OCI-LY7 (cell line): Measurements from ENCODE around the gene SH3TC1. TPM values are rescaled to one million over a fixed set of nuclear protein-coding genes. Genes with fewer than 3 reads are reported as not detected.

Experiments
- BruUV-seq: library from RNA; stranded (reverse); fragments of 400-500 nt; replicated peaks from 2 replicates; lab custom pipeline; 2021; lab: Mats Ljungman, UMichigan
- CTCF ChIA-PET: fragments of 300-600 bp; sonication (Branson Sonifier 250); formaldehyde crosslinking; loops from one replicate; lab custom pipeline; 2022; ENCODE audit warnings: antibody characterized with exemption; ENCODE audit not compliant: unreplicated experiment; lab: Charles Lee
- POLR2A ChIA-PET: fragments of 300-600 bp; sonication (Branson Sonifier 250); formaldehyde crosslinking; loops from one replicate; lab custom pipeline; 2022; ENCODE audit warnings: antibody characterized with exemption; lab: Charles Lee
- DNase-seq: peaks from one replicate; pipeline ENCODE4 v3.0.0-alpha.2; 2015; ENCODE audit warnings: low spot score
- H2AFZ ChIP-seq: fragments of 200-600 bp; sonication (generic), shearing (Covaris generic); 2 replicates; pipeline ENCODE4 v1.6.1; 2014; ENCODE audit warnings: mild to moderate bottlenecking, antibody characterized with exemption, low read length, moderate library complexity
- H3K27ac ChIP-seq: fragments of 200-600 bp; sonication (generic); 2 replicates; pipeline ENCODE4 v1.5.1; 2014; ENCODE audit warnings: mixed run types, low read depth, mild to moderate bottlenecking, moderate library complexity, low read length, inconsistent platforms; ENCODE audit not compliant: poor library complexity, severe bottlenecking
- H3K36me3 ChIP-seq: fragments of 200-600 bp; sonication (generic); 2 replicates; pipeline ENCODE4 v1.6.1; 2014; ENCODE audit warnings: mild to moderate bottlenecking, antibody characterized with exemption, low read length, moderate library complexity, mixed read lengths; ENCODE audit not compliant: insufficient read depth
- H3K4me1 ChIP-seq: fragments of 200-600 bp; sonication (generic); 2 replicates; pipeline ENCODE4 v1.5.1; 2014; ENCODE audit warnings: mild to moderate bottlenecking, low read length; ENCODE audit not compliant: insufficient read depth, poor library complexity, severe bottlenecking
- H3K4me2 ChIP-seq: fragments of 200-600 bp; sonication (generic); 2 replicates; pipeline ENCODE4 v1.6.1; 2014; ENCODE audit warnings: mild to moderate bottlenecking, low read length
- H3K4me3 ChIP-seq: fragments of 200-600 bp; sonication (generic); 2 replicates; pipeline ENCODE4 v1.5.1; 2014; ENCODE audit warnings: mild to moderate bottlenecking, low read depth, low read length; ENCODE audit not compliant: poor library complexity, severe bottlenecking
- H3K79me2 ChIP-seq: fragments of 200-600 bp; sonication (generic); 2 replicates; pipeline ENCODE4 v1.6.1; 2016; ENCODE audit warnings: low read depth, mild to moderate bottlenecking, low read length, moderate library complexity, mixed read lengths; ENCODE audit not compliant: insufficient read depth
- H3K9me2 ChIP-seq: fragments of 200-600 bp; sonication (generic); 2 replicates; pipeline ENCODE4 v1.6.1; 2016; ENCODE audit warnings: mild to moderate bottlenecking, low read length, mixed read lengths; ENCODE audit not compliant: insufficient read depth
- H3K9me3 ChIP-seq: fragments of 200-600 bp; sonication (generic); 2 replicates; pipeline ENCODE4 v1.6.1; 2014; ENCODE audit warnings: mild to moderate bottlenecking, mixed run types, low read length, mixed read lengths
- H4K20me1 ChIP-seq: fragments of 200-600 bp; sonication (generic); 2 replicates; pipeline ENCODE4 v1.6.1; 2014; ENCODE audit warnings: mild to moderate bottlenecking, antibody characterized with exemption, low read length, moderate library complexity, mixed read lengths; ENCODE audit not compliant: insufficient read depth
- EZH2phosphoT487 ChIP-seq: fragments of 200-600 bp; sonication (generic); IDR thresholded peaks from 2 replicates; pipeline ENCODE4 v1.6.1; 2018; ENCODE audit warnings: low read depth, borderline replicate concordance, mild to moderate bottlenecking, mixed run types, antibody characterized with exemption, low read length, moderate library complexity, mixed read lengths
- intact Hi-C: fragments of 100-400 bp; cut with micrococcal nuclease; formaldehyde crosslinking; loops from one replicate; pipeline ENCODE4 v1.10.0; 2022; ENCODE audit not compliant: unreplicated experiment
- total RNA-seq, 2 experiments: library from RNA; depleted of rRNA in 1 of 2; stranded (reverse); fragments of >200 nt in 1 of 2; shearing (Covaris generic) in 1 of 2; gene quantifications; 2 replicates each; pipeline ENCODE4 v1.2.3, GENCODE V29; 2014 to 2022
- TF ChIP-seq, protein P1 (sequence below): fragments of 200-600 bp; sonication (generic); conservative IDR thresholded peaks from 2 replicates; pipeline ENCODE4 v1.5.1; 2014; ENCODE audit warnings: mild to moderate bottlenecking, antibody characterized with exemption, low read length, moderate library complexity, mixed read lengths

The SH3TC1 gene
- total RNA-seq, 2 experiments from 2014 or later: 17.5 to 42.4 TPM

- no peak overlapping the region for H3K4me2 ChIP-seq
- no peaks in the 10 kb centered on the region for H4K20me1 ChIP-seq
- no peak for DNase-seq
- BruUV-seq: no TSS peak
- no peaks in the 10 kb centered on the region for H3K9me2 ChIP-seq
- H2AFZ ChIP-seq: no peak overlapping the region
- no peaks in the 10 kb centered on the region for H3K36me3 ChIP-seq
- intact Hi-C loops: no loop called here
- ChIA-PET CTCF (no interaction called here), POLR2A (no interaction called here)
- H3K27ac ChIP-seq: no peak overlapping the region
- TF ChIP-seq, protein P1, sequence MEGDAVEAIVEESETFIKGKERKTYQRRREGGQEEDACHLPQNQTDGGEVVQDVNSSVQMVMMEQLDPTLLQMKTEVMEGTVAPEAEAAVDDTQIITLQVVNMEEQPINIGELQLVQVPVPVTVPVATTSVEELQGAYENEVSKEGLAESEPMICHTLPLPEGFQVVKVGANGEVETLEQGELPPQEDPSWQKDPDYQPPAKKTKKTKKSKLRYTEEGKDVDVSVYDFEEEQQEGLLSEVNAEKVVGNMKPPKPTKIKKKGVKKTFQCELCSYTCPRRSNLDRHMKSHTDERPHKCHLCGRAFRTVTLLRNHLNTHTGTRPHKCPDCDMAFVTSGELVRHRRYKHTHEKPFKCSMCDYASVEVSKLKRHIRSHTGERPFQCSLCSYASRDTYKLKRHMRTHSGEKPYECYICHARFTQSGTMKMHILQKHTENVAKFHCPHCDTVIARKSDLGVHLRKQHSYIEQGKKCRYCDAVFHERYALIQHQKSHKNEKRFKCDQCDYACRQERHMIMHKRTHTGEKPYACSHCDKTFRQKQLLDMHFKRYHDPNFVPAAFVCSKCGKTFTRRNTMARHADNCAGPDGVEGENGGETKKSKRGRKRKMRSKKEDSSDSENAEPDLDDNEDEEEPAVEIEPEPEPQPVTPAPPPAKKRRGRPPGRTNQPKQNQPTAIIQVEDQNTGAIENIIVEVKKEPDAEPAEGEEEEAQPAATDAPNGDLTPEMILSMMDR: no peak
- no peak for TF ChIP-seq EZH2phosphoT487
- H3K9me3 ChIP-seq: no peaks in the 10 kb centered on the region
- no peak overlapping the region for H3K4me3 ChIP-seq
- H3K79me2 ChIP-seq: no peaks in the 10 kb centered on the region
- H3K4me1 ChIP-seq: peaks cover 27% of the 10 kb centered on the region
Measured at GRCh38 chr4:8224975-8225625, 26.0 kb downstream of the SH3TC1 start.

DNA sequence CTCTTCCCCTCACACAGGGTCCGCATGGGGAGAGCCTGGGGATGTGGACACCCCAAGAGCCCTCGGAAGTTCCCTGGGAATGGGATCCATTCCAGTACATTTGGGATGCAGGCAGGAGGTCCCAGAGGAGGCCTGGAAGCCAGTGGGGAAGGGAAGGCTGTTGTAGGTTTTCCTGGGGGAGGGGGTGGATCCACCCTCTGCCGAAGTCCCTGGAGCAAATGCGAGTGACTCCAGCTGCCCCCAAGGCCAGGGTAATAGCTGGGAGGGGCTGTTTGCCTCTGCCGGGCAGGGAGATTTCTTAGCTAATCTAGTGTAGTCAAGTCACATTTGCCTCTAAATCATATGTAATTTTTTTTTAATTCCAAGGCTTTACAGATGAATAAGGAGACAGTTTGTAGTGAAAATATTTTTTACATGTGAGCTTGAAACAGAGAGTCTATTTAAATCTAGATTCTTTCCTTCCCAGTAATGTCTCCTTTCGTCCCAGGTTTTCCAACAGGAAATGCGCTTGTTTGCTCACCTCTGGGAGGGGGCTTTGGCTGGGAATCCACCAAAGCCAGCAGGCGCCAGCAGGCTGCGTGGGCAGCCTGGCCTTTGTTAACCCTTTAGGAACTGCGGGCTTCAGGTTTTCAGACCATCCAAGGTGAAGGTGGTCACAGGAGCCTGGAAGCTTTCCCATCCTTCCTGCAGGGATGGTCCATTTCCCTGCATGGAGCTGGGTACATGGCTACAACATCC is 26.8 kb downstream of the SH3TC1 start:
- Histone ChIP-seq H2AFZ (no peak overlapping the region), H3K79me2 (no peaks in the 10 kb centered on the region), H3K9me3 (no peaks in the 10 kb centered on the region), H3K4me3 (no peak overlapping the region), H3K4me1 (peaks cover 27% of the 10 kb centered on the region), H3K27ac (no peak overlapping the region), H3K36me3 (no peaks in the 10 kb centered on the region), H4K20me1 (no peaks in the 10 kb centered on the region), H3K4me2 (no peak overlapping the region), H3K9me2 (no peaks in the 10 kb centered on the region)
- POLR2A ChIA-PET: interaction anchor here (0.5 kb wide), 1 partner anchor 12 kb away, joined by 4 read pairs; no protein-coding TSS in a partner anchor
- TF ChIP-seq, protein P1: no peak
- TF ChIP-seq EZH2phosphoT487: no peak
- no TSS peak for BruUV-seq
- no peak for DNase-seq
- intact Hi-C loops: no loop called here
- CTCF ChIA-PET: no interaction called here
